Suprapubic skin (tissue), 4 donors: ENCODE measurements around the gene PPP1R3G. TPM values are rescaled to one million over a fixed set of nuclear protein-coding genes. Genes with fewer than 3 reads are reported as not detected.

ENCODE experiments used
- DNase-seq, 2 donors: peaks; one replicate each; pipeline ENCODE4 v3.0.0-alpha.2; 2019; ENCODE audit warnings: low spot score in 2 of 2
- H3K27ac ChIP-seq: fragments of 200-600 bp; sonication (generic); one replicate; pipeline ENCODE4 v1.5.1; 2019
- H3K27me3 ChIP-seq: fragments of 200-600 bp; sonication (generic); one replicate; pipeline ENCODE4 v1.5.1; 2019
- H3K36me3 ChIP-seq: fragments of 200-600 bp; sonication (generic); one replicate; pipeline ENCODE4 v1.5.1; 2019
- H3K4me1 ChIP-seq: fragments of 200-600 bp; sonication (generic); one replicate; pipeline ENCODE4 v1.5.1; 2019
- H3K4me3 ChIP-seq: fragments of 200-600 bp; sonication (generic); one replicate; pipeline ENCODE4 v1.5.1; 2019; ENCODE audit warnings: mild to moderate bottlenecking
- H3K9me3 ChIP-seq: fragments of 200-600 bp; sonication (generic); one replicate; pipeline ENCODE4 v1.5.1; 2019
- EP300 ChIP-seq: sonication (generic); formaldehyde crosslinking; IDR thresholded peaks from one replicate; pipeline ENCODE4 v1.6.1; 2017; ENCODE audit warnings: antibody characterized with exemption
- POLR2A ChIP-seq, 2 donors: fragments of 450-650 bp; IDR thresholded peaks; one replicate each; pipeline ENCODE4 v1.6.1; 2017; ENCODE audit warnings: antibody characterized with exemption in 2 of 2, mild to moderate bottlenecking in 2 of 2, moderate library complexity in 2 of 2
- POLR2AphosphoS5 ChIP-seq, 3 donors: sonication (generic); formaldehyde crosslinking; IDR thresholded peaks; one replicate each; pipeline ENCODE4 v1.6.1; 2017; ENCODE audit warnings: antibody characterized with exemption in 3 of 3
- WGBS: methylation state at CpG from one replicate; pipeline ENCODE4 v1.1.5; 2018; 5-methylcytosine and 5-hydroxymethylcytosine counted together
- total RNA-seq, 4 donors: library from RNA; depleted of rRNA; stranded (reverse); fragments of >200 nt; gene quantifications; one replicate each; pipeline ENCODE4 v1.1.0, GENCODE V29; 2016
- TF ChIP-seq, protein P1 (sequence below), 2 donors: fragments of 200-600 bp in 1 of 2; fragments of 450-650 bp in 1 of 2; sonication (generic) in 1 of 2; IDR thresholded peaks; one replicate each; pipeline ENCODE4 v1.5.1; 2016 to 2019; ENCODE audit warnings: antibody characterized with exemption in 2 of 2, mild to moderate bottlenecking in 1 of 2, moderate library complexity in 1 of 2

Gene PPP1R3G
- total RNA-seq, 4 donors from 2014 or later = 0.38 to 0.80 (median 0.67) TPM

DNA sequence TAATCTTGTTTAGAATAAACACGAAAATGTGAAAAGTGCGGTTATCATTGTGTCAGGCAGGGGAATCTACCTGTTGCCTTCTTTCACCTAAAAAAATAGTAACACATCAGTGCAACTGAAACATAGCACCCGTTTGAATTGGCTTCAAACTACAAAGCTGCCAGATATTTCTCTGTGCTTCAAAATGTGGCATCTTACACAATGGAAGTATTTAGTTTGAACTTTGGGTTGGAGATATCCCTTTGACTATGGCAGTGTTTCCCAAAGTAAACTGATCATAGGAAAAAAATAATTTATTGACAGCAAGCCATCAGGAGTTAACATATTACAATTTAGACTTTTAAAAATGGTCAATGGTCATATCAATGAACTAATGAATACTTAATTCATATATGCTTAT lies 3.6 kb downstream of the PPP1R3G start:
- H3K27ac ChIP-seq = no peak overlapping the region
- H3K9me3 ChIP-seq = no peaks in the 10 kb centered on the region
- TF ChIP-seq, protein P1, sequence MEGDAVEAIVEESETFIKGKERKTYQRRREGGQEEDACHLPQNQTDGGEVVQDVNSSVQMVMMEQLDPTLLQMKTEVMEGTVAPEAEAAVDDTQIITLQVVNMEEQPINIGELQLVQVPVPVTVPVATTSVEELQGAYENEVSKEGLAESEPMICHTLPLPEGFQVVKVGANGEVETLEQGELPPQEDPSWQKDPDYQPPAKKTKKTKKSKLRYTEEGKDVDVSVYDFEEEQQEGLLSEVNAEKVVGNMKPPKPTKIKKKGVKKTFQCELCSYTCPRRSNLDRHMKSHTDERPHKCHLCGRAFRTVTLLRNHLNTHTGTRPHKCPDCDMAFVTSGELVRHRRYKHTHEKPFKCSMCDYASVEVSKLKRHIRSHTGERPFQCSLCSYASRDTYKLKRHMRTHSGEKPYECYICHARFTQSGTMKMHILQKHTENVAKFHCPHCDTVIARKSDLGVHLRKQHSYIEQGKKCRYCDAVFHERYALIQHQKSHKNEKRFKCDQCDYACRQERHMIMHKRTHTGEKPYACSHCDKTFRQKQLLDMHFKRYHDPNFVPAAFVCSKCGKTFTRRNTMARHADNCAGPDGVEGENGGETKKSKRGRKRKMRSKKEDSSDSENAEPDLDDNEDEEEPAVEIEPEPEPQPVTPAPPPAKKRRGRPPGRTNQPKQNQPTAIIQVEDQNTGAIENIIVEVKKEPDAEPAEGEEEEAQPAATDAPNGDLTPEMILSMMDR (IDR thresholded peaks at IDR 0.05) = no peak
- TF ChIP-seq EP300 (no peak), POLR2A (IDR thresholded peaks at IDR 0.05) (no peak), POLR2AphosphoS5 (IDR thresholded peaks at IDR 0.05) (no peak)
- H3K36me3 ChIP-seq = no peaks in the 10 kb centered on the region
- WGBS = 85% methylated on average over 3 of the region's 3 CpGs
- peaks cover 25% of the 10 kb centered on the region for H3K4me1 ChIP-seq
- DNase-seq = no peak
- H3K4me3 ChIP-seq = no peak overlapping the region
- peaks cover 20% of the 10 kb centered on the region for H3K27me3 ChIP-seq

- H3K4me3 ChIP-seq = no peak overlapping the region
- H3K4me1 ChIP-seq = peaks cover 16% of the 10 kb centered on the region
- no peak overlapping the region for H3K27ac ChIP-seq
- no peaks in the 10 kb centered on the region for H3K36me3 ChIP-seq
- 65% methylated on average over 3 of the region's 5 CpGs for WGBS
- H3K9me3 ChIP-seq = no peaks in the 10 kb centered on the region
- no peak for DNase-seq
- TF ChIP-seq, protein P1 (IDR thresholded peaks at IDR 0.05) = no peak
- TF ChIP-seq POLR2AphosphoS5 (IDR thresholded peaks at IDR 0.05) (no peak), POLR2A (IDR thresholded peaks at IDR 0.05) (no peak), EP300 (no peak)
- H3K27me3 ChIP-seq = peaks cover 20% of the 10 kb centered on the region
These were observed 4.6 kb downstream of the PPP1R3G start for GRCh38 chr6:5089481-5090438.

DNA sequence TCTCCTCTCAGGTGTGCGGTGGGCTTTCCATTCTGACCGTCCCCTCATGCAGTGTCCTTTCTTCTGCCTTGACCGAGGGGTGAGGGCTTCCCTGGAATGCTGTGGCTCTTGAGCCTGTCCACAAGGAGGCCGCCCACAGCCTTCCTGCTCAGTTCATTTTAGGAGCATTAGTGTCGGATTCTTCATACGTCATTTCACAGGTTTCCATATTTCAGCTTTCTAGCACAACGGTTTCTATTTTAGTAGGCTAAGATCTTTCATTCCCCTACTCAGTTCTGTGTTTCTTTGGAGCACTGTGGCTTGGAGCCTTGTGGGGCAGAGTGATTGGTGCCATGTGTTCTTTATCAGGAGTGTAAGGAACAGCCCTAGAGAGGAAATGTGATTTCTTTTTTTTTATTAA lies 5.5 kb downstream of the PPP1R3G start:
- Histone ChIP-seq H3K4me3 (no peak overlapping the region), H3K4me1 (peaks cover 8% of the 10 kb centered on the region), H3K27ac (no peak overlapping the region), H3K27me3 (peaks cover 20% of the 10 kb centered on the region), H3K9me3 (no peaks in the 10 kb centered on the region), H3K36me3 (no peaks in the 10 kb centered on the region)
- TF ChIP-seq, protein P1 (IDR thresholded peaks at IDR 0.05) = no peak
- no peak for DNase-seq
- WGBS = 82% methylated on average over 7 of the region's 7 CpGs

- Histone ChIP-seq H3K36me3 (no peaks in the 10 kb centered on the region), H3K4me3 (no peak overlapping the region), H3K27ac (no peak overlapping the region), H3K27me3 (peaks cover 12% of the 10 kb centered on the region), H3K9me3 (no peaks in the 10 kb centered on the region), H3K4me1 (no peaks in the 10 kb centered on the region)
- DNase-seq = no peak
- 88% methylated on average over 10 of the region's 10 CpGs for WGBS
- TF ChIP-seq, protein P1 (IDR thresholded peaks at IDR 0.05) = no peak
- TF ChIP-seq POLR2AphosphoS5 (IDR thresholded peaks at IDR 0.05) = no peak
- no peak for TF ChIP-seq POLR2A (IDR thresholded peaks at IDR 0.05)
- no peak for TF ChIP-seq EP300
These were observed 6.3 kb downstream of the PPP1R3G start for GRCh38 chr6:5091210-5092069.
